ENCODE measurements around the gene ZNF560. TPM values are rescaled to one million over a fixed set of nuclear protein-coding genes. Genes with fewer than 3 reads are reported as not detected.

Gene ZNF560
- 0.20 TPM in 1 of 2 replicates, not detected in the other for total RNA-seq

DNA sequence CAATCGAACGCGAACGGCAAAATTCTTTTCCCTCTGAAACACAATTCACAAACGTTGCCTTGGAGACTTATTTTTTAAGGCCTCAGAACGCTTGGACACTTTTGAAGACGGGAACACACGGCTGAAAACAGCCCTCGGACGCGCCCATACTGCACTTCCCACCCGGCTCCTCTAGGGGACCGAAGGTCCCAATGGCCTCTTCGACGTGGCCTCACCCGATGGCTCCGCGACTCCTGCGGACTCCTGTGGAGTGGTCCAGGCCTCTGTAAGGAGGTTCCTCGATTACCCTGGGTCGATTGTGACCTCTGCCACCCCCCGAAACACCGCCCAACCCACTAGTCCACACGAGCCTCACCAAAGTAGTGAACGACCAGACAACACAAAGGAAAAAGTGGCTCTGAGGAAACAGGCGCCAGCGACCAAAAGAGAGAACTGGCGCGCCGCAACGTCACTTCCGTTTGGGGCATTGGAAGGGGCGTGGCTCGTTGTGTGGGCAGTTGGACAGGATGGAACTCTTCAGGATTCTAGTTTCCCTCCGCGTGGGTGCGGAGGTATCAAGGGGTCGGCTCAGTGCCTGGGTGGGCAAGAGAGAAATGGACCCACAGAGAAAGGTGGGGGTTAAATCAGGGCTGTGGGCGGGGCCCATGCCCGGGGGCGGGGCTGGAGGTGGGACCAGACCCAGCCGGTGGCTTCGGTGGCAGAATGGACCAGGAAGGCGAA lies at the start of gene ZNF560:
ZNF560 (minus strand) TSS at position 434 of the 720 bp plus-strand sequence. CDS start 23,303 bp downstream, outside the sequence.

DNA sequence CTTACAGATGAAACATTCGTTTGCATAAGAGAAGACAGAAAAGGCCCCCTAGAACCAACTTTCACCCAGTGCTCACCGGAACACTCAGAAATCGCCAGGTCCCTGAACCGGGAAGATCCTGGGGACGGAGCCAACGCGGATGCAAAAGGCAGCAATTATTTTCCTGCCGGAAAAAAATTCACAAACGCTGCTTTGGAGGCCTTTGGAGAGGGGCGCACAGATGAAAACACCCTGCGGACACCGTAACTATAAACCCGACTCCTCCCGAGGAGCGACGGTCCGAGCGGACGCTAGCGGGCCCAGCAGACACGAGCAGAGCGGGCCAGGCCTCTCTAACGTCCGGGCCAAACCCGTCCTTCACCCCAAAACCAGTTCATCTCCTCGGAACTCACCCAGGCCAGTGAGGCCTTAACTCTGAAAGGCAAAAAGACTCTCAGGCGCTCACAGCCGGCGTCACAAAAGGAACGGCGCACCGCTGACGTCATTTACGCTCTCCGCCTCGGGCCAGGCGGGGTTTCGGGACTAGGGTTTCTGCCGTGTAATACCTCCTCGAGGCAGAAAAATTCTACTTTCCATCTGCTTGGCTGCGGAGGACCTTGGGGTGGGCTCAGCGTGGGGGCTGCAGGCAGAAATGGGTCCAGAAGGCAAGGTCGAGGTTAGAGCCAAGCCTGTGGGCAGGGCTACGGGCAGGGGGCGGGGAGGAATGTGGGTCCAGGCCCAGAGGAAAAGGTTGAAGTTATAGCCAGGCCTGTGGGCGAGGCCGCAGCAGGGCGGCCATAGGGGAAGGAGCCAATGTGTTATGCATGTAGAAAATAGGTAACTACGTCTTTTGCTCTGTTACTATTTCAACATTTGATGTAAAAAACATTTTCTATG lies 40.0 kb upstream of the ZNF560 start, which contains the start of gene ZNF426:
ZNF426 (minus strand) TSS at position 463 of the 876 bp plus-strand sequence. CDS start 2,413 bp downstream, outside the sequence.

GRCh38 chr19:9435279-9436268 lies 62.8 kb downstream of the ZNF560 start, which contains the start of gene ZNF266:
Gene ZNF266 (minus strand): TSS chr19:9435573. CDS start chr19:9420089, 15,484 bp downstream.

Other genes with a start within 250 kb of the ZNF560 start
- not detected in 2 replicates for gene OR7E24, start 247.7 kb downstream of the ZNF560 start, total RNA-seq
- gene ZNF699, start 188.8 kb downstream of the ZNF560 start, total RNA-seq, result 5.9 and 7.3 TPM in 2 replicates
- 7.3 and 9.0 TPM in 2 replicates for gene ZNF559, start 174.4 kb downstream of the ZNF560 start, total RNA-seq
- 0.73 and 0.78 TPM in 2 replicates for gene ZNF177, start 135.6 kb downstream of the ZNF560 start, total RNA-seq
- 6.8 and 7.7 TPM in 2 replicates for gene ZNF266, start 63.0 kb downstream of the ZNF560 start, total RNA-seq
- 15.8 and 17.6 TPM in 2 replicates for gene ZNF426, start 40.0 kb upstream of the ZNF560 start, total RNA-seq
- gene ZNF121, start 85.9 kb upstream of the ZNF560 start, total RNA-seq, result 41.9 and 66.1 TPM in 2 replicates
- 24.0 and 27.2 TPM in 2 replicates for gene ZNF561, start 122.6 kb upstream of the ZNF560 start, total RNA-seq
- 22.0 and 25.8 TPM in 2 replicates for gene ZNF562, start 176.5 kb upstream of the ZNF560 start, total RNA-seq